Activated CD8-positive, alpha-beta memory T cell treated with anti-CD3 and anti-CD28 coated beads, Interleukin-2, amount 10 ng/mL, durations not matched to agents 7 days and 5 days (primary cell): ENCODE data around the gene CYP27B1. TPM values are rescaled to one million over a fixed set of nuclear protein-coding genes. Genes with fewer than 3 reads are reported as not detected.

Experiments
- ATAC-seq: fragments of 150-1000 bp; cut with Tn5 transposase; one replicate; pipeline ENCODE4 v1.10.0; 2021; ENCODE audit warnings: moderate library complexity
- CTCF ChIA-PET: fragments of 350-600 bp; sonication (Branson Sonifier 250); formaldehyde crosslinking; loops from one replicate; lab custom pipeline; 2021; ENCODE audit warnings: antibody characterized with exemption; lab: Charles Lee
- DNase-seq: peaks from one replicate; pipeline ENCODE4 v3.0.0-alpha.2; 2020
- H3K27ac Mint-ChIP-seq: one replicate; pipeline ENCODE4 v1.8.0; 2021; ENCODE audit warnings: mild to moderate bottlenecking, mixed read lengths
- H3K27me3 Mint-ChIP-seq: one replicate; pipeline ENCODE4 v1.8.0; 2021; ENCODE audit warnings: mixed read lengths
- H3K36me3 Mint-ChIP-seq: one replicate; pipeline ENCODE4 v1.8.0; 2021; ENCODE audit warnings: mild to moderate bottlenecking, mixed read lengths
- H3K4me1 Mint-ChIP-seq: one replicate; pipeline ENCODE4 v1.8.0; 2021; ENCODE audit warnings: mixed read lengths
- H3K4me3 Mint-ChIP-seq: one replicate; pipeline ENCODE4 v1.8.0; 2021; ENCODE audit warnings: mild to moderate bottlenecking, moderate library complexity, mixed read lengths
- H3K9me3 Mint-ChIP-seq: one replicate; pipeline ENCODE4 v1.8.0; 2022; ENCODE audit warnings: low read depth, mixed read lengths
- total RNA-seq, 2 experiments: library from RNA; stranded (reverse); gene quantifications; one replicate each; pipeline ENCODE4 v1.2.3, GENCODE V29; 2021

The CYP27B1 gene
- total RNA-seq, 2 experiments from 2014 or later, result 4.5 to 5.4 TPM

GRCh38 chr12:57740656-57741412 is 26.0 kb downstream of the CYP27B1 start:
- CTCF ChIA-PET, result interaction anchor here (0.8 to 3.0 kb wide), 22 partner anchors 9 to 282 kb away, joined by 3 to 22 read pairs (median 6); partner anchors contain the start of genes B4GALNT1, DCTN2, GLI1 and MARCHF9
- DNase-seq (peak; percentile 95), ATAC-seq (peak; percentile 60)
- Mint-ChIP-seq H3K36me3 (peaks cover 12% of the 10 kb centered on the region), H3K9me3 (no peaks in the 10 kb centered on the region), H3K27ac (peak overlapping the region; percentile 88), H3K4me3 (peak overlapping the region; percentile 99), H3K27me3 (no peaks in the 10 kb centered on the region), H3K4me1 (peaks cover 51% of the 10 kb centered on the region)

GRCh38 chr12:57739914-57740538 is 26.9 kb downstream of the CYP27B1 start:
- ATAC-seq (no peak), DNase-seq (no peak)
- CTCF ChIA-PET, result interaction anchor here (1.1 to 3.0 kb wide), 10 partner anchors 8 to 281 kb away, joined by 3 to 22 read pairs (median 8); partner anchors contain the start of genes B4GALNT1, DCTN2, GLI1 and TSFM
- H3K36me3 Mint-ChIP-seq, result peaks cover 12% of the 10 kb centered on the region
- peaks cover 45% of the 10 kb centered on the region for H3K4me1 Mint-ChIP-seq
- H3K27ac Mint-ChIP-seq, result peak overlapping the region; percentile 88
- H3K4me3 Mint-ChIP-seq, result peak overlapping the region; percentile 99
- H3K27me3 Mint-ChIP-seq, result no peaks in the 10 kb centered on the region
- H3K9me3 Mint-ChIP-seq, result no peaks in the 10 kb centered on the region

- Mint-ChIP-seq H3K27ac (peak overlapping the region; percentile 18), H3K36me3 (peaks cover 15% of the 10 kb centered on the region), H3K4me3 (peak overlapping the region; percentile 30), H3K27me3 (no peaks in the 10 kb centered on the region), H3K4me1 (peaks cover 40% of the 10 kb centered on the region), H3K9me3 (no peaks in the 10 kb centered on the region)
- ATAC-seq (no peak), DNase-seq (no peak)
- CTCF ChIA-PET, result interaction anchor here (0.9 kb wide), 1 partner anchor 156 kb away, joined by 4 read pairs; no protein-coding TSS in a partner anchor
These were observed 27.5 kb downstream of the CYP27B1 start for GRCh38 chr12:57739387-57739786.

DNA sequence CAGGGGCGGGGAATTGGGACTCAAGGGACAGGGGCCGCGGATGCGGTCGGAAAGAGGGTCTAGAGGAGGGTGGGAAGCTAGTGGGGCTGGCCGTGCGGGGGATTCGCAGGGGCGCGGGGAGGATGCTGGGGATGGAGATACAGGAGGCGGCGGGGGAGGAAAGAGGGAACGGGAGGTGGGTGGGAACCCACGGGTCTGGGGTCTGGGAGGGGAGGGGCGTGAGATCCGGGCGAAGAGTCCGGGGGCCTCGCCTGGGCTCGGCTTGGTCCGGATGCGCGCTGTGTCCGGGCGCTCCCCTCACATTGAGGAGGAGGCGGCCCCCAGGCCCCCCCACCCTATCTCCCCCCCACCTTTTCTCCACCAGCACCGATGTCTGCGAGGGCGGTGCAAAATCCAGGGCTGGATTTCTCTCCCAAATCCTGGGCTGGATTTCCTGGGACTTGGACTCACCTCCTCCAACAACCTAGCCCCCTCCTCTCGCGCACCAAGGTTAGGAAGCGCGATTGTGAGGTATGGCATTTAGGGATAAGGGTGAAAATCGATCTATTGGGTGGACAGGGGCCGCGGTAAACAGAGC is 28.1 kb downstream of the CYP27B1 start, which contains the start of gene AGAP2:
AGAP2 (minus strand) TSS at position 82 of the 577 bp plus-strand sequence. CDS start 496 bp downstream, outside the sequence.
- CTCF ChIA-PET, result interaction anchor here (0.9 kb wide), 1 partner anchor 156 kb away, joined by 4 read pairs; no protein-coding TSS in a partner anchor
- H3K36me3 Mint-ChIP-seq, result peaks cover 19% of the 10 kb centered on the region
- peak within 1 kb of the TSS; percentile 18 for H3K27ac Mint-ChIP-seq
- H3K27me3 Mint-ChIP-seq, result no peaks in the 10 kb centered on the region
- H3K4me1 Mint-ChIP-seq, result peaks cover 33% of the 10 kb centered on the region
- H3K9me3 Mint-ChIP-seq, result no peaks in the 10 kb centered on the region
- ATAC-seq (no peak), DNase-seq (no peak)
- H3K4me3 Mint-ChIP-seq, result peak within 1 kb of the TSS; percentile 30

- ATAC-seq, result no peak
These were observed 29.1 kb downstream of the CYP27B1 start for GRCh38 chr12:57737467-57738460.

GRCh38 chr12:57736741-57737466 is 30.0 kb downstream of the CYP27B1 start:
- peaks cover 31% of the 10 kb centered on the region for H3K36me3 Mint-ChIP-seq
- no peaks in the 10 kb centered on the region for H3K9me3 Mint-ChIP-seq
- DNase-seq (no peak), ATAC-seq (no peak)
- CTCF ChIA-PET, result interaction anchor here (1.2 kb wide), 1 partner anchor 104 kb away, joined by 3 read pairs; the partner anchor contains the start of gene B4GALNT1
- H3K27ac Mint-ChIP-seq, result no peak overlapping the region
- H3K4me1 Mint-ChIP-seq, result peaks cover 24% of the 10 kb centered on the region
- no peaks in the 10 kb centered on the region for H3K27me3 Mint-ChIP-seq
- no peak overlapping the region for H3K4me3 Mint-ChIP-seq

More at GRCh38 chr12:57737467-57738460, 29.1 kb downstream of the CYP27B1 start:
- Mint-ChIP-seq H3K36me3 (peaks cover 23% of the 10 kb centered on the region), H3K4me3 (no peak overlapping the region), H3K27ac (no peak overlapping the region), H3K9me3 (no peaks in the 10 kb centered on the region), H3K4me1 (peaks cover 30% of the 10 kb centered on the region), H3K27me3 (no peaks in the 10 kb centered on the region)
- no peak for DNase-seq
- CTCF ChIA-PET, result interaction anchor here (1.2 kb wide), 1 partner anchor 105 kb away, joined by 3 read pairs; the partner anchor contains the start of gene B4GALNT1

- no peak overlapping the region for H3K4me3 Mint-ChIP-seq
- peaks cover 21% of the 10 kb centered on the region for H3K4me1 Mint-ChIP-seq
- no peaks in the 10 kb centered on the region for H3K27me3 Mint-ChIP-seq
- no peaks in the 10 kb centered on the region for H3K9me3 Mint-ChIP-seq
- CTCF ChIA-PET, result interaction anchor here (1.0 kb wide), 1 partner anchor 17 kb away, joined by 3 read pairs; no protein-coding TSS in a partner anchor
- H3K27ac Mint-ChIP-seq, result peak overlapping the region; percentile 37
- DNase-seq (no peak), ATAC-seq (no peak)
- H3K36me3 Mint-ChIP-seq, result peaks cover 35% of the 10 kb centered on the region
These were observed 30.7 kb downstream of the CYP27B1 start for GRCh38 chr12:57735952-57736740.

DNA sequence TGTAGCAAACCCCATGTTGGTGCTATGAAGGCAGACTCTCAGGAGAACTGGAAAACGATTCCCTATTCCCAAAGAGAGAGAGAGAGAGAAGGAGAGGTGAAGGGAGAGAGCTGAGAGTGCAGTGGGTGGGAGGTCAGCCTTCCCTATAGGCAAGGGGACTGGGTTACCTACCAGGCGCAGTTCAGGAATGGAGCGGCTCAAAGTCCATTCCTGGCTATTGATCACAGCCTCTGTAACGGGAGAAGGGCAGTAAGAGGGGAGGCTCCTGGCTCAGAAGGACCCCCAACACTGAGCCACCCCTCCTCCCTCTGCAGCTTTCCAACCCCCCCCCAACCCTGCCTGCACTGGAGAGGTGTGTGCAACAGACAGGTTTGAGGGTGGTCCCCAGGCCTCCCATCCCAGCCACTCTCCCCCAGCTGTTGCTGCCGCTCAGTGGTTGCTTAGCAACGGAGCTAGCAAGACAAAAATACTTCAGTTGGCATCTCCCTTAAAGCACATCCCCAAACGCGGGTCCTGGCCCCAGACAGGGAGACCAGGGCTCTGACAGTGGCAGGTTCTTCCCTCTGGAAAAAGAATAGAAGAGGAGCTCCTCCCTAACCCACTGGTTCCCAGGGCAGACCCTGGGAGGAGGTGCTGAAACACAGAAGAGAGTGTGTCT is 31.6 kb downstream of the CYP27B1 start:
- Mint-ChIP-seq H3K36me3 (peaks cover 40% of the 10 kb centered on the region), H3K27ac (no peak overlapping the region), H3K4me3 (no peak overlapping the region), H3K27me3 (no peaks in the 10 kb centered on the region), H3K9me3 (no peaks in the 10 kb centered on the region), H3K4me1 (peaks cover 14% of the 10 kb centered on the region)
- CTCF ChIA-PET, result interaction anchor here (1.0 kb wide), 1 partner anchor 16 kb away, joined by 3 read pairs; no protein-coding TSS in a partner anchor
- ATAC-seq (no peak), DNase-seq (no peak)

- no peak for ATAC-seq
- no peak for DNase-seq
- Mint-ChIP-seq H3K27me3 (no peaks in the 10 kb centered on the region), H3K27ac (peak overlapping the region; percentile 9), H3K9me3 (no peaks in the 10 kb centered on the region), H3K4me3 (no peak overlapping the region), H3K4me1 (peaks cover 8% of the 10 kb centered on the region), H3K36me3 (peaks cover 47% of the 10 kb centered on the region)
- CTCF ChIA-PET, result no interaction called here
These were observed 32.3 kb downstream of the CYP27B1 start for GRCh38 chr12:57734591-57734990.

DNA sequence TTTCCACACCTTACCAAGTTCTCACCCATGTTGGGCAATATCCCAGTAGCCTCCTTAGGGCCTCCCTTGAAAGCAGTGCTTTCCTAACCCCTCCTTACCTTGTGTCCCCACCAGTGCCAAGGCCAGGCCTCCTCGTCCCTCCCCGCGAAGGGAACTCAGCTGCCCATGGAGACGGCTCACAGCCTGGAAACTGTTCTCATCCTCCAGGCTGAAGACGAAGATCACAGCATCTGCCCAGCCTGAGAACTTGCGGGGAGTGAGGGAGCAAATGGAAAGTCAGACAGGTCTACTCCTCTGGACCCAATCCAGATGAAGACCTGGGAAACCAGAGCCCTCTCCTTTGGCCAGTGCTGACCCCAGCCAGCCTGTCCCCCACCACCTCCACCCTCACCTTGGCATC is 33.0 kb downstream of the CYP27B1 start:
- DNase-seq (no peak), ATAC-seq (no peak)
- H3K4me1 Mint-ChIP-seq, result peaks cover 1% of the 10 kb centered on the region
- CTCF ChIA-PET, result interaction anchor here (3.1 kb wide), 1 partner anchor 7 kb away, joined by 13 read pairs; no protein-coding TSS in a partner anchor
- H3K4me3 Mint-ChIP-seq, result no peak overlapping the region
- peaks cover 45% of the 10 kb centered on the region for H3K36me3 Mint-ChIP-seq
- H3K27ac Mint-ChIP-seq, result no peak overlapping the region
- H3K9me3 Mint-ChIP-seq, result no peaks in the 10 kb centered on the region
- no peaks in the 10 kb centered on the region for H3K27me3 Mint-ChIP-seq
